HepG2 (cell line): Measurements from ENCODE around the gene CLEC10A. TPM values are rescaled to one million over a fixed set of nuclear protein-coding genes. Genes with fewer than 3 reads are reported as not detected.

Source experiments
- HIC2 ChIP-seq: sonication (generic); formaldehyde crosslinking; IDR thresholded peaks from 2 replicates; pipeline ENCODE4 v1.9.0; 2022; ENCODE audit warnings: low read depth, missing genetic modification reagents
- HMGXB3 ChIP-seq: sonication (generic); formaldehyde crosslinking; IDR thresholded peaks from 2 replicates; pipeline ENCODE4 v1.4.0; 2020; ENCODE audit warnings: missing genetic modification reagents, borderline replicate concordance
- MXD4 ChIP-seq: IDR thresholded peaks from 2 replicates; pipeline ENCODE4 v1.6.1; 2016; ENCODE audit warnings: mild to moderate bottlenecking, missing biosample characterization, missing genetic modification reagents
- PAXIP1 ChIP-seq: sonication (generic); formaldehyde crosslinking; conservative IDR thresholded peaks from 2 replicates; pipeline ENCODE4 v1.4.0; 2020; ENCODE audit warnings: mild to moderate bottlenecking, missing genetic modification reagents, moderate library complexity
- SNAI1 ChIP-seq: sonication (generic); formaldehyde crosslinking; IDR thresholded peaks from 2 replicates; pipeline ENCODE4 v1.5.0; 2020; ENCODE audit warnings: mild to moderate bottlenecking, missing genetic modification reagents, borderline replicate concordance
- XRCC5 ChIP-seq: fragments of 200-400 bp; formaldehyde crosslinking; optimal IDR thresholded peaks from 2 replicates; pipeline ENCODE3; 2017; ENCODE audit warnings: mild to moderate bottlenecking, low read length
- YEATS4 ChIP-seq: sonication (generic); formaldehyde crosslinking; IDR thresholded peaks from 2 replicates; pipeline ENCODE4 v1.4.0; 2020; ENCODE audit warnings: missing genetic modification reagents, borderline replicate concordance
- ZNF143 ChIP-seq: sonication (generic); formaldehyde crosslinking; IDR thresholded peaks from 2 replicates; pipeline ENCODE4 v1.4.0; 2020; ENCODE audit warnings: missing genetic modification reagents
- ZNF292 ChIP-seq: sonication (generic); formaldehyde crosslinking; IDR thresholded peaks from 2 replicates; pipeline ENCODE4 v1.8.1; 2022; ENCODE audit warnings: mild to moderate bottlenecking, low read depth, missing genetic modification reagents, borderline replicate concordance
- ZNF441 ChIP-seq: sonication (generic); formaldehyde crosslinking; IDR thresholded peaks from 2 replicates; pipeline ENCODE4 v1.7.0; 2021; ENCODE audit warnings: missing genetic modification reagents, borderline replicate concordance
- ZNF597 ChIP-seq: sonication (generic); formaldehyde crosslinking; IDR thresholded peaks from 2 replicates; pipeline ENCODE4 v1.5.0; 2020; ENCODE audit warnings: missing genetic modification reagents
- polyA plus RNA-seq, 8 experiments: library from polyadenylated mRNA; depleted of rRNA in 3 of 8; stranded (reverse) in 7 of 8; unstranded in 1 of 8; fragments of >200 nt; fragmentation: Illumina TruSeq in 4 of 8; extraction: Trizol in 4 of 8; gene quantifications; 2 replicates each; pipeline versions ENCODE4 v1.2.1 to v1.2.3, GENCODE V29; 2011 to 2016; ENCODE audit warnings: low read depth in 4 of 8, missing spikeins in 1 of 8, mixed read lengths in 1 of 8; ENCODE audit not compliant: insufficient read depth in 1 of 8
- total RNA-seq, 5 experiments: library from RNA; depleted of rRNA; stranded (reverse); fragments of >200 nt; fragmentation: Illumina TruSeq; extraction: Trizol; gene quantifications; 2 replicates each; pipeline ENCODE4 v1.2.3, GENCODE V29; 2016; ENCODE audit warnings: low read depth in 1 of 5
- TF ChIP-seq, protein P1 (sequence below): IDR thresholded peaks from 2 replicates; pipeline ENCODE4 v1.6.1; 2018; ENCODE audit warnings: missing genetic modification reagents
- TF ChIP-seq, protein P2 (sequence below): IDR thresholded peaks from 2 replicates; pipeline ENCODE4 v1.6.1; 2018; ENCODE audit warnings: missing genetic modification reagents, mild to moderate bottlenecking, missing compliant biosample characterization

The CLEC10A gene
- total and polyA plus RNA-seq, 2 of the 13 experiments (the other 11 are each of a cell fraction or from before 2014, with no cell fraction given), result 0.33 TPM; not detected in 1

DNA sequence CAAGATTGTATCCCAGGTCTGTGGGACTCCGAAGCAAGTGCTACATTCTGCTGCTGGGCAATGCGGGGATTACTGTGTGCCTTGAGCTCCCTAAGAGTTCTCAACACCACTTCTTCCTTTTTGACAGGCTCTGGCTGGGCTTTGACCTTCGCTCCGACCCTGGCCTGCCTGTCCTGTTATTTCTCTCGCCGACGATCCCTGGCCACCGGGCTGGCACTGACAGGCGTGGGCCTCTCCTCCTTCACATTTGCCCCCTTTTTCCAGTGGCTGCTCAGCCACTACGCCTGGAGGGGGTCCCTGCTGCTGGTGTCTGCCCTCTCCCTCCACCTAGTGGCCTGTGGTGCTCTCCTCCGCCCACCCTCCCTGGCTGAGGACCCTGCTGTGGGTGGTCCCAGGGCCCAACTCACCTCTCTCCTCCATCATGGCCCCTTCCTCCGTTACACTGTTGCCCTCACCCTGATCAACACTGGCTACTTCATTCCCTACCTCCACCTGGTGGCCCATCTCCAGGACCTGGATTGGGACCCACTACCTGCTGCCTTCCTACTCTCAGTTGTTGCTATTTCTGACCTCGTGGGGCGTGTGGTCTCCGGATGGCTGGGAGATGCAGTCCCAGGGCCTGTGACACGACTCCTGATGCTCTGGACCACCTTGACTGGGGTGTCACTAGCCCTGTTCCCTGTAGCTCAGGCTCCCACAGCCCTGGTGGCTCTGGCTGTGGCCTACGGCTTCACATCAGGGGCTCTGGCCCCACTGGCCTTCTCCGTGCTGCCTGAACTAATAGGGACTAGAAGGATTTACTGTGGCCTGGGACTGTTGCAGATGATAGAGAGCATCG, 41.8 kb downstream of the CLEC10A start (continued):
- no peak for TF ChIP-seq SNAI1 (CRISPR knock-in tag)
- TF ChIP-seq ZNF143 (CRISPR knock-in tag), result no peak
- TF ChIP-seq ZNF597 (CRISPR knock-in tag), result no peak
- 0 out of 2 replicates have a peak, but pooled peaks have one; percentile 12 for TF ChIP-seq MXD4 (CRISPR knock-in tag)
- TF ChIP-seq HIC2 (CRISPR knock-in tag), result peak; percentile 45; the same call in 1 of the 2 replicates
- TF ChIP-seq PAXIP1, result peak; percentile 38; the same call in 1 of the 2 replicates
- TF ChIP-seq, protein P1, sequence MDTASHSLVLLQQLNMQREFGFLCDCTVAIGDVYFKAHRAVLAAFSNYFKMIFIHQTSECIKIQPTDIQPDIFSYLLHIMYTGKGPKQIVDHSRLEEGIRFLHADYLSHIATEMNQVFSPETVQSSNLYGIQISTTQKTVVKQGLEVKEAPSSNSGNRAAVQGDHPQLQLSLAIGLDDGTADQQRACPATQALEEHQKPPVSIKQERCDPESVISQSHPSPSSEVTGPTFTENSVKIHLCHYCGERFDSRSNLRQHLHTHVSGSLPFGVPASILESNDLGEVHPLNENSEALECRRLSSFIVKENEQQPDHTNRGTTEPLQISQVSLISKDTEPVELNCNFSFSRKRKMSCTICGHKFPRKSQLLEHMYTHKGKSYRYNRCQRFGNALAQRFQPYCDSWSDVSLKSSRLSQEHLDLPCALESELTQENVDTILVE (CRISPR knock-in tag), result no peak
- peak; percentile 23; the same call in 1 of the 2 replicates for TF ChIP-seq ZNF292 (CRISPR knock-in tag)
- TF ChIP-seq, protein P2, sequence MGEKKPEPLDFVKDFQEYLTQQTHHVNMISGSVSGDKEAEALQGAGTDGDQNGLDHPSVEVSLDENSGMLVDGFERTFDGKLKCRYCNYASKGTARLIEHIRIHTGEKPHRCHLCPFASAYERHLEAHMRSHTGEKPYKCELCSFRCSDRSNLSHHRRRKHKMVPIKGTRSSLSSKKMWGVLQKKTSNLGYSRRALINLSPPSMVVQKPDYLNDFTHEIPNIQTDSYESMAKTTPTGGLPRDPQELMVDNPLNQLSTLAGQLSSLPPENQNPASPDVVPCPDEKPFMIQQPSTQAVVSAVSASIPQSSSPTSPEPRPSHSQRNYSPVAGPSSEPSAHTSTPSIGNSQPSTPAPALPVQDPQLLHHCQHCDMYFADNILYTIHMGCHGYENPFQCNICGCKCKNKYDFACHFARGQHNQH (CRISPR knock-in tag), result peak; percentile 17; the same call in 1 of the 2 replicates
- TF ChIP-seq XRCC5, result peak; percentile 63
- TF ChIP-seq ZNF441 (CRISPR knock-in tag), result no peak
- TF ChIP-seq YEATS4 (CRISPR knock-in tag), result 0 out of 2 replicates have a peak, but pooled peaks have one; percentile 17
- 0 out of 2 replicates have a peak, but pooled peaks have one; percentile 11 for TF ChIP-seq HMGXB3 (CRISPR knock-in tag)
